HEK293 (cell line): ENCODE measurements around the gene SPRTN.

Experiments used
- CTCF ChIA-PET: fragments of 350-600 bp; formaldehyde crosslinking; extraction: SDS; loops from one replicate; lab custom pipeline; 2021; ENCODE audit warnings: antibody characterized with exemption; lab: Yijun Ruan, JAX
- POLR2A ChIA-PET: fragments of 300-600 bp; formaldehyde crosslinking; extraction: SDS; loops from one replicate; lab custom pipeline; 2020; ENCODE audit warnings: antibody characterized with exemption, inconsistent platforms; lab: Yijun Ruan, JAX
- H3K27ac ChIP-seq: fragments of 200-500 bp; sonication (Bioruptor generic); 2 replicates; pipeline ENCODE4 v1.5.1; 2014; ENCODE audit warnings: low read depth, low read length, control low read depth, inconsistent platforms; ENCODE audit errors: extremely low read depth
- H3K36me3 ChIP-seq, 2 experiments: fragments of 200-500 bp in 1 of 2; sonication (Bioruptor generic) in 1 of 2; 1 replicate in 1 of 2; 2 replicates in 1 of 2; pipeline ENCODE4 v1.5.1; 2014 to 2017; ENCODE audit warnings: inconsistent platforms in 2 of 2, low read length in 2 of 2; ENCODE audit not compliant: control insufficient read depth in 2 of 2, insufficient read depth in 1 of 2
- H3K4me1 ChIP-seq: fragments of 200-500 bp; sonication (Bioruptor generic); 2 replicates; pipeline ENCODE4 v1.5.1; 2014; ENCODE audit warnings: mild to moderate bottlenecking, low read length, inconsistent platforms; ENCODE audit not compliant: control insufficient read depth, insufficient read depth
- H3K4me3 ChIP-seq: 2 replicates; pipeline ENCODE4 v1.5.1; 2011; ENCODE audit warnings: low read depth, mild to moderate bottlenecking, control low read depth, low read length, moderate library complexity
- H3K9me3 ChIP-seq: fragments of 200-500 bp; sonication (Bioruptor generic); 2 replicates; pipeline ENCODE4 v1.5.1; 2014; ENCODE audit warnings: low read depth, low read length, inconsistent platforms; ENCODE audit not compliant: control insufficient read depth, insufficient read depth
- GLIS1 ChIP-seq: fragments of 450-650 bp; formaldehyde crosslinking; IDR thresholded peaks from 2 replicates; pipeline ENCODE4 v1.5.1; 2016; ENCODE audit warnings: missing biosample characterization, missing genetic modification characterization
- HOXA7 ChIP-seq: sonication (generic); formaldehyde crosslinking; IDR thresholded peaks from 2 replicates; pipeline ENCODE4 v1.8.1; 2022; ENCODE audit warnings: missing genetic modification reagents, borderline replicate concordance
- HOXC10 ChIP-seq: sonication (generic); formaldehyde crosslinking; IDR thresholded peaks from 2 replicates; pipeline ENCODE4 v1.8.1; 2023; ENCODE audit warnings: mild to moderate bottlenecking, missing genetic modification reagents
- KLF10 ChIP-seq: fragments of 450-650 bp; IDR thresholded peaks from 2 replicates; pipeline ENCODE4 v1.5.1; 2018; ENCODE audit warnings: missing biosample characterization, mild to moderate bottlenecking, missing genetic modification characterization
- PRDM1 ChIP-seq: fragments of 450-650 bp; formaldehyde crosslinking; IDR thresholded peaks from 2 replicates; pipeline ENCODE4; 2016; ENCODE audit warnings: missing biosample characterization, missing genetic modification characterization
- ZBTB48 ChIP-seq: fragments of 450-650 bp; formaldehyde crosslinking; IDR thresholded peaks from 2 replicates; pipeline ENCODE4 v1.5.1; 2016; ENCODE audit warnings: missing biosample characterization, missing genetic modification characterization
- ZNF10 ChIP-seq: fragments of 450-650 bp; formaldehyde crosslinking; IDR thresholded peaks from 2 replicates; pipeline ENCODE4 v1.5.1; 2017; ENCODE audit warnings: missing biosample characterization, missing genetic modification characterization
- ZNF16 ChIP-seq: fragments of 450-650 bp; formaldehyde crosslinking; IDR thresholded peaks from 2 replicates; pipeline ENCODE4 v1.5.1; 2016; ENCODE audit warnings: low read depth, missing biosample characterization, missing genetic modification characterization
- ZNF202 ChIP-seq: fragments of 450-650 bp; formaldehyde crosslinking; IDR thresholded peaks from 2 replicates; pipeline ENCODE4 v1.5.1; 2016; ENCODE audit warnings: missing biosample characterization, missing genetic modification characterization, borderline replicate concordance
- ZNF211 ChIP-seq: fragments of 450-650 bp; formaldehyde crosslinking; IDR thresholded peaks from 2 replicates; pipeline ENCODE4 v1.5.1; 2016; ENCODE audit warnings: low read depth, missing biosample characterization, missing genetic modification characterization
- ZNF292 ChIP-seq: fragments of 450-650 bp; formaldehyde crosslinking; IDR thresholded peaks from 2 replicates; pipeline ENCODE4 v1.5.1; 2016; ENCODE audit warnings: low read depth, missing biosample characterization, missing genetic modification characterization, borderline replicate concordance
- ZNF311 ChIP-seq: fragments of 450-650 bp; formaldehyde crosslinking; IDR thresholded peaks from 2 replicates; pipeline ENCODE4 v1.5.1; 2017; ENCODE audit warnings: missing biosample characterization, missing genetic modification characterization, borderline replicate concordance
- ZNF324 ChIP-seq: fragments of 450-650 bp; formaldehyde crosslinking; IDR thresholded peaks from 2 replicates; pipeline ENCODE4 v1.5.1; 2016; ENCODE audit warnings: missing biosample characterization, missing genetic modification characterization
- ZNF404 ChIP-seq: fragments of 450-650 bp; formaldehyde crosslinking; IDR thresholded peaks from 2 replicates; pipeline ENCODE4 v1.5.1; 2017; ENCODE audit warnings: missing biosample characterization, missing genetic modification characterization
- ZNF549 ChIP-seq: fragments of 450-650 bp; IDR thresholded peaks from 2 replicates; pipeline ENCODE4 v1.5.1; 2018; ENCODE audit warnings: missing biosample characterization, missing genetic modification characterization, mild to moderate bottlenecking, inconsistent platforms, moderate library complexity
- ZNF558 ChIP-seq: fragments of 450-650 bp; formaldehyde crosslinking; IDR thresholded peaks from 2 replicates; pipeline ENCODE4 v1.5.1; 2016; ENCODE audit warnings: missing biosample characterization, missing genetic modification characterization
- ZNF560 ChIP-seq: fragments of 450-650 bp; formaldehyde crosslinking; IDR thresholded peaks from 2 replicates; pipeline ENCODE4 v1.5.1; 2017; ENCODE audit warnings: missing biosample characterization, missing genetic modification characterization, borderline replicate concordance
- ZNF561 ChIP-seq: fragments of 450-650 bp; IDR thresholded peaks from 2 replicates; pipeline ENCODE4 v1.5.1; 2018; ENCODE audit warnings: missing biosample characterization, missing genetic modification characterization, borderline replicate concordance
- ZNF707 ChIP-seq: fragments of 450-650 bp; formaldehyde crosslinking; IDR thresholded peaks from 2 replicates; pipeline ENCODE4 v1.5.1; 2016; ENCODE audit warnings: missing biosample characterization, missing genetic modification characterization
- ZNF76 ChIP-seq: fragments of 450-650 bp; formaldehyde crosslinking; IDR thresholded peaks from 2 replicates; pipeline ENCODE4; 2016; ENCODE audit warnings: low read depth, missing biosample characterization, missing genetic modification characterization, borderline replicate concordance
- ZNF777 ChIP-seq: fragments of 450-650 bp; formaldehyde crosslinking; IDR thresholded peaks from 2 replicates; pipeline ENCODE4 v1.5.1; 2017; ENCODE audit warnings: missing biosample characterization, missing genetic modification characterization, borderline replicate concordance
- ZNF843 ChIP-seq: fragments of 450-650 bp; formaldehyde crosslinking; IDR thresholded peaks from 2 replicates; pipeline ENCODE4 v1.5.1; 2016; ENCODE audit warnings: missing biosample characterization, missing genetic modification characterization
- TF ChIP-seq, protein P1 (sequence below): fragments of 450-650 bp; formaldehyde crosslinking; IDR thresholded peaks from 2 replicates; pipeline ENCODE4 v1.5.1; 2016; ENCODE audit warnings: missing biosample characterization, missing genetic modification characterization
- TF ChIP-seq, protein P2 (sequence below): fragments of 450-650 bp; formaldehyde crosslinking; IDR thresholded peaks from 2 replicates; pipeline ENCODE4 v1.5.1; 2016; ENCODE audit warnings: missing biosample characterization, missing genetic modification characterization
- TF ChIP-seq, protein P3 (sequence below): fragments of 450-650 bp; formaldehyde crosslinking; IDR thresholded peaks from 2 replicates; pipeline ENCODE4 v1.5.1; 2016; ENCODE audit warnings: missing biosample characterization, missing genetic modification characterization
- TF ChIP-seq, protein P4 (sequence below): fragments of 450-650 bp; formaldehyde crosslinking; IDR thresholded peaks from 2 replicates; pipeline ENCODE4 v1.5.1; 2017; ENCODE audit warnings: missing biosample characterization, missing genetic modification characterization
- TF ChIP-seq, protein P5 (sequence below): fragments of 450-650 bp; formaldehyde crosslinking; IDR thresholded peaks from 2 replicates; pipeline ENCODE4 v1.5.1; 2017; ENCODE audit warnings: missing biosample characterization, missing genetic modification characterization

Gene SPRTN

DNA sequence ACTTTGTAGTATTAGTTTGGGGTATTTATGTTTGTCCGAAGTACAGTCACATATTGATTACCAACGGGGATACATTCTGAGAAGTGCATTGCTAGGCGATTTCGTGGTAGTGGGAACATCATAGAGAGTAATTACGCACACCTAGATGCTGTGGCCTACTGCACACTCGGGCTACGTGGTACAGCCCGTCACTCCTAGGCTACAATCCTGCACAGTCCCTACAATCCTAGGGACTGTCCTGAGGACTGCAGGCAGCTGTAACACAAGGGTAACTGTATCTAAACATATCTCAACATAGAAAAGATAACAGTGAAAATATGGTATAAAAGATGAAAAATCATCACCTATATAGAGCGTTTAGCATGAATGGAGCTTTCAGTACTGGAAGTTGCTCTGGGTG lies 19.0 kb upstream of the SPRTN start:
- H3K9me3 ChIP-seq: no peaks in the 10 kb centered on the region
- ChIA-PET CTCF (no interaction called here), POLR2A (interaction anchor here (2.8 kb wide), 1 partner anchor 19 kb away, joined by 16 read pairs; the partner anchor contains the start of genes EXOC8 and SPRTN)
- H3K4me1 ChIP-seq: no peaks in the 10 kb centered on the region
- H3K27ac ChIP-seq: no peak overlapping the region
- no peak overlapping the region for H3K4me3 ChIP-seq
- no peaks in the 10 kb centered on the region for H3K36me3 ChIP-seq
- TF ChIP-seq ZNF16 (no peak), ZBTB48 (tag by site-specific recombination) (no peak), ZNF76 (no peak), ZNF404 (tag by site-specific recombination) (no peak), ZNF202 (tag by site-specific recombination) (no peak), HOXA7 (CRISPR knock-in tag) (no peak)
- TF ChIP-seq, protein P1, sequence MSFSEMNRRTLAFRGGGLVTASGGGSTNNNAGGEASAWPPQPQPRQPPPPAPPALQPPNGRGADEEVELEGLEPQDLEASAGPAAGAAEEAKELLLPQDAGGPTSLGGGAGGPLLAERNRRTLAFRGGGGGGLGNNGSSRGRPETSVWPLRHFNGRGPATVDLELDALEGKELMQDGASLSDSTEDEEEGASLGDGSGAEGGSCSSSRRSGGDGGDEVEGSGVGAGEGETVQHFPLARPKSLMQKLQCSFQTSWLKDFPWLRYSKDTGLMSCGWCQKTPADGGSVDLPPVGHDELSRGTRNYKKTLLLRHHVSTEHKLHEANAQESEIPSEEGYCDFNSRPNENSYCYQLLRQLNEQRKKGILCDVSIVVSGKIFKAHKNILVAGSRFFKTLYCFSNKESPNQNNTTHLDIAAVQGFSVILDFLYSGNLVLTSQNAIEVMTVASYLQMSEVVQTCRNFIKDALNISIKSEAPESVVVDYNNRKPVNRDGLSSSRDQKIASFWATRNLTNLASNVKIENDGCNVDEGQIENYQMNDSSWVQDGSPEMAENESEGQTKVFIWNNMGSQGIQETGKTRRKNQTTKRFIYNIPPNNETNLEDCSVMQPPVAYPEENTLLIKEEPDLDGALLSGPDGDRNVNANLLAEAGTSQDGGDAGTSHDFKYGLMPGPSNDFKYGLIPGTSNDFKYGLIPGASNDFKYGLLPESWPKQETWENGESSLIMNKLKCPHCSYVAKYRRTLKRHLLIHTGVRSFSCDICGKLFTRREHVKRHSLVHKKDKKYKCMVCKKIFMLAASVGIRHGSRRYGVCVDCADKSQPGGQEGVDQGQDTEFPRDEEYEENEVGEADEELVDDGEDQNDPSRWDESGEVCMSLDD (tag by site-specific recombination): no peak
- TF ChIP-seq, protein P2, sequence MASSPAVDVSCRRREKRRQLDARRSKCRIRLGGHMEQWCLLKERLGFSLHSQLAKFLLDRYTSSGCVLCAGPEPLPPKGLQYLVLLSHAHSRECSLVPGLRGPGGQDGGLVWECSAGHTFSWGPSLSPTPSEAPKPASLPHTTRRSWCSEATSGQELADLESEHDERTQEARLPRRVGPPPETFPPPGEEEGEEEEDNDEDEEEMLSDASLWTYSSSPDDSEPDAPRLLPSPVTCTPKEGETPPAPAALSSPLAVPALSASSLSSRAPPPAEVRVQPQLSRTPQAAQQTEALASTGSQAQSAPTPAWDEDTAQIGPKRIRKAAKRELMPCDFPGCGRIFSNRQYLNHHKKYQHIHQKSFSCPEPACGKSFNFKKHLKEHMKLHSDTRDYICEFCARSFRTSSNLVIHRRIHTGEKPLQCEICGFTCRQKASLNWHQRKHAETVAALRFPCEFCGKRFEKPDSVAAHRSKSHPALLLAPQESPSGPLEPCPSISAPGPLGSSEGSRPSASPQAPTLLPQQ (tag by site-specific recombination): no peak

DNA sequence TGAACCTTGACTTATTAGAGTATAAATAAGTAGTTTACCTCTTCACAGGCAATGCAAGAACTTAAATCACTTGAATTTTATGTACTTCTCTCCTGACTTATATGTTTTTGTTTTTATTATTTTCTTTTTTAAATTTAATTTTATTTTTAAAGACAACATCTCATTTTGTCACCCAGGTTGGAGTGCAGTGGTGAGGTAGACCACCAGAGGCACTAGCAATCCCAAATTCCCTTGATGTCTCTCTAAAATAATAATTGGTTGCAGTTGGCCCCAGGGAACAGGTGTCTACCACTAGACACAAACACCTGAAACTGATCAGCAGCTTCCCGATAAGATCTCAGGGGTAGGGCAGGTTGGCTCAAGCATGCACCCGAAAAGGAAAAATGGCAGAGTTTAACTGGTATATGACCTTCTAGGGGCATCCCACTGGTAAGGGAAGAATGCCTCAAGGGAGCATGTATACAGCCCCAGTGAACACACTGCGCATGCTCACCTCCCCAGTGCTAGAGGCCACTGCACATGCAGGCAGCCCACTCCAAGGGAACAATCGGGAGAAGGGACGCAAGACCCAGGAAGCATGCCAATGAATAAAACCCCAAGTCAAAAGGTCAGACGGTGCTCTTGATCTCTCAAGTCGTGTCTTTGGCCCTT lies 15.1 kb upstream of the SPRTN start:
- POLR2A ChIA-PET: no interaction called here
- H3K27ac ChIP-seq: no peak overlapping the region
- TF ChIP-seq ZNF549 (tag by site-specific recombination) (no peak), ZNF777 (tag by site-specific recombination) (no peak), GLIS1 (tag by site-specific recombination) (no peak), KLF10 (no peak), PRDM1 (no peak), ZNF561 (no peak), ZNF558 (no peak), ZNF292 (tag by site-specific recombination) (no peak), HOXC10 (CRISPR knock-in tag) (no peak), ZNF324 (tag by site-specific recombination) (no peak), ZNF560 (tag by site-specific recombination) (no peak), ZNF707 (tag by site-specific recombination) (no peak), ZNF211 (tag by site-specific recombination) (no peak), ZNF311 (tag by site-specific recombination) (no peak), ZNF843 (tag by site-specific recombination) (no peak), ZNF10 (tag by site-specific recombination) (no peak)
- TF ChIP-seq, protein P3, sequence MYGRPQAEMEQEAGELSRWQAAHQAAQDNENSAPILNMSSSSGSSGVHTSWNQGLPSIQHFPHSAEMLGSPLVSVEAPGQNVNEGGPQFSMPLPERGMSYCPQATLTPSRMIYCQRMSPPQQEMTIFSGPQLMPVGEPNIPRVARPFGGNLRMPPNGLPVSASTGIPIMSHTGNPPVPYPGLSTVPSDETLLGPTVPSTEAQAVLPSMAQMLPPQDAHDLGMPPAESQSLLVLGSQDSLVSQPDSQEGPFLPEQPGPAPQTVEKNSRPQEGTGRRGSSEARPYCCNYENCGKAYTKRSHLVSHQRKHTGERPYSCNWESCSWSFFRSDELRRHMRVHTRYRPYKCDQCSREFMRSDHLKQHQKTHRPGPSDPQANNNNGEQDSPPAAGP (tag by site-specific recombination): no peak
- TF ChIP-seq, protein P4, sequence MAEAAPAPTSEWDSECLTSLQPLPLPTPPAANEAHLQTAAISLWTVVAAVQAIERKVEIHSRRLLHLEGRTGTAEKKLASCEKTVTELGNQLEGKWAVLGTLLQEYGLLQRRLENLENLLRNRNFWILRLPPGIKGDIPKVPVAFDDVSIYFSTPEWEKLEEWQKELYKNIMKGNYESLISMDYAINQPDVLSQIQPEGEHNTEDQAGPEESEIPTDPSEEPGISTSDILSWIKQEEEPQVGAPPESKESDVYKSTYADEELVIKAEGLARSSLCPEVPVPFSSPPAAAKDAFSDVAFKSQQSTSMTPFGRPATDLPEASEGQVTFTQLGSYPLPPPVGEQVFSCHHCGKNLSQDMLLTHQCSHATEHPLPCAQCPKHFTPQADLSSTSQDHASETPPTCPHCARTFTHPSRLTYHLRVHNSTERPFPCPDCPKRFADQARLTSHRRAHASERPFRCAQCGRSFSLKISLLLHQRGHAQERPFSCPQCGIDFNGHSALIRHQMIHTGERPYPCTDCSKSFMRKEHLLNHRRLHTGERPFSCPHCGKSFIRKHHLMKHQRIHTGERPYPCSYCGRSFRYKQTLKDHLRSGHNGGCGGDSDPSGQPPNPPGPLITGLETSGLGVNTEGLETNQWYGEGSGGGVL (tag by site-specific recombination): no peak
- TF ChIP-seq, protein P5, sequence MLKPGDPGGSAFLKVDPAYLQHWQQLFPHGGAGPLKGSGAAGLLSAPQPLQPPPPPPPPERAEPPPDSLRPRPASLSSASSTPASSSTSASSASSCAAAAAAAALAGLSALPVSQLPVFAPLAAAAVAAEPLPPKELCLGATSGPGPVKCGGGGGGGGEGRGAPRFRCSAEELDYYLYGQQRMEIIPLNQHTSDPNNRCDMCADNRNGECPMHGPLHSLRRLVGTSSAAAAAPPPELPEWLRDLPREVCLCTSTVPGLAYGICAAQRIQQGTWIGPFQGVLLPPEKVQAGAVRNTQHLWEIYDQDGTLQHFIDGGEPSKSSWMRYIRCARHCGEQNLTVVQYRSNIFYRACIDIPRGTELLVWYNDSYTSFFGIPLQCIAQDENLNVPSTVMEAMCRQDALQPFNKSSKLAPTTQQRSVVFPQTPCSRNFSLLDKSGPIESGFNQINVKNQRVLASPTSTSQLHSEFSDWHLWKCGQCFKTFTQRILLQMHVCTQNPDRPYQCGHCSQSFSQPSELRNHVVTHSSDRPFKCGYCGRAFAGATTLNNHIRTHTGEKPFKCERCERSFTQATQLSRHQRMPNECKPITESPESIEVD (tag by site-specific recombination): no peak
- TF ChIP-seq, all 188 proteins: peak for 0
- no peaks in the 10 kb centered on the region for H3K9me3 ChIP-seq
- 0 out of 2 replicates have a peak, but pooled peaks cover 4% of the 10 kb centered on the region for H3K4me1 ChIP-seq
- CTCF ChIA-PET: interaction anchor here (0.7 kb wide), 1 partner anchor 347 kb away, joined by 3 read pairs; no protein-coding TSS in a partner anchor
- H3K36me3 ChIP-seq: no peaks in the 10 kb centered on the region
- no peak overlapping the region for H3K4me3 ChIP-seq
